ENCODE data around the gene ZNF106. TPM values are rescaled to one million over a fixed set of nuclear protein-coding genes. Genes with fewer than 3 reads are reported as not detected.

The ZNF106 gene
- 58.9 TPM for total RNA-seq

DNA sequence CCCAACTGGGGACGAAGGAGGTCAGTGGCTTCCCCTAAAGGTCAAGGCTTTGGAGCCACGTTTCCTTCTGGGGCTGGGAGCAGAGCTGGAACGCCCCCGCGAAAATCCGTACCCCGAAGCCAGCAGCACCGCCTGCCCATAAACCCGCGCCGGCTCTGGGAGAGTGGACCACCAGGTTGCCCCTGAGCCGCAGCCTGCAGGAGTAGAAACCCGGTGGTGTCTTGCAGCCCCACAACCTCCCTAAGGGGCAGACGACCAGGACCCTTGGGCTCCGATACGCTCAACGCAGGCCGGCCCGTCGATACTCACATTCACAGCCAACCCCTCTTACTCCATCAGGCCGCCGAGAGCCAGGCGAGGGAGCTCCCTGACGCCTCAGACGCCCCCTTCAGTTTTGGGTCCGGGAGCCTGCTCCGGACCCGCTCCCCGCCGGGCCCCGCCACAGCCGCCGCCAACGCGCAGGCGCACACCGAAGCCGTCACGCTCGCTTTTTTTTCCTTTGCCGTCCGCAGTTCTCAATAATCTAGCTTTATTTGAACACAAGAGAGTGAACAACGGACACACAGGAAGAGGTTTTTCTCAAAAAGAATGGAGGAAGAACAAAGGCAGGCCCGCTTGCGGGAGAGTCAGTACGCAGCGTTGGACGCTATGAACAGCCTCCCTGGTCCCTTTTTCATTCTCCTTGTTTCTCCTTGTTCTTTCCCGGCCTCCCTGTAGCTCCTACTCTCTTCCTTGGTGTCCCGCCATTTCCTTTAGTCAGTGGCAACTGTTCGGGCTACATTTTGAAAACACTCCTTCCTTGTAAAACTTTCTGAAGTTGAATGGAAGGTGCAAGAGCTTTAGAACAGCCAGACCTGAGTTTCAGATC, at the start of gene ZNF106:
Gene ZNF106, minus strand, starts transcription at position 471 of the 868 bp plus-strand sequence. CDS start 18,852 bp downstream, outside the sequence.
- peak; percentile 89 for DNase-seq (ENCODE audit: low spot score)

DNA sequence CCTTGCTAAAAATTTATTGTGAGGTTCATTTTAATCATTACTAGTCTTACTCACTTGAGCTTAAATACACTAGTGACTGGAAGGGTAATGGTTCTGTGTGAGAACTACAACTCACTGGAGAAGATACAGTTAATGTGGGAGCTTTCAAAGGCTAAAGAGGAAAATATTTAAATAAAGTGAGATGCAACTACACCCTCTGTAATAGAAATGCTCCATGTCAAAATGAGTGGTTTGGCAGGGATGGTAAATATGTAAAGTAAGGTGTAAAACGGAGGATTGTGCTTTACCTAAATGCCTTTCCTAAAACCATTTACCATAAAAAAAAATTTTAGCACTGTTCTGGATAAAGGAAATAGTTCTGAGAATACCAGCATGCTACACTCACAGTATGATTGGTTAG, 42.3 kb upstream of the ZNF106 start:
- no peak for DNase-seq (ENCODE audit: low spot score)

DNA sequence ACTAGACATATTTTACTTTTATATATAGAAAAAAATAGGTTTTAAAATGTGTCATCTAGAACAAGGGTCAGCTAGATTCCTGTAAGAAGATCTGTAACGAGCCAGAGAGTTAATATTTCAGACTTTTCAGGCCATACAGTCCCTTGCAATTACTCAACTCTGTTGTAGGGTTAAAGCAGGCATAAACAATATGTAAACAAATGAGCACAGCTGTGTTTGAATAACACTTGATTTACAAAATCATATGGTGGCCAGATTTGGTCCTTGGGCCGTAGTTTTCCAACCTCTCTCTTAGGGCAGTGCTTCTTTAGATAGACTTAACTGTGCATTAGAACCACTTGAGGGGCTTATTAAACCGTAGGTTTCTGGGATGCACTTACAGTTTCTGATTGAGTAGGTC, 38.0 kb upstream of the ZNF106 start:
- no peak for DNase-seq (ENCODE audit: low spot score)

DNA sequence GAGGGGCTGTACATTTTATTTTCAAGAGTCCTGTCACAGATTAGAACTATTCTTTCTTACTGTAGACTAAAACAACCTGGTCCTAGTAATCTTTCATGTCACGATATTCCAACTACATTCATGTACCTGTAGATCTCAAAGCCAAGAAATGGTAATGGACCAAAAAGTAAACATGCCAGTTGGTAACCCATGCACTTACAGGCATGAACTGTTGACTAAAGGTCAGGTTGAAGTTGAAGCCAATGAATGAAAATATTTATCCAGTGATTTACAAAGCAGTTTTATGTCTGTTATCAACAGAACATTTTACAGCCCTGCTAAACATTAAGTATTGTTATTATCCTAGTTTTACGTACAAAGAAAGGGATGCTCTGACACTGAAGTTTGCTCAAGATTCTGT, 32.4 kb upstream of the ZNF106 start:
- no peak for DNase-seq (ENCODE audit: low spot score)

DNA sequence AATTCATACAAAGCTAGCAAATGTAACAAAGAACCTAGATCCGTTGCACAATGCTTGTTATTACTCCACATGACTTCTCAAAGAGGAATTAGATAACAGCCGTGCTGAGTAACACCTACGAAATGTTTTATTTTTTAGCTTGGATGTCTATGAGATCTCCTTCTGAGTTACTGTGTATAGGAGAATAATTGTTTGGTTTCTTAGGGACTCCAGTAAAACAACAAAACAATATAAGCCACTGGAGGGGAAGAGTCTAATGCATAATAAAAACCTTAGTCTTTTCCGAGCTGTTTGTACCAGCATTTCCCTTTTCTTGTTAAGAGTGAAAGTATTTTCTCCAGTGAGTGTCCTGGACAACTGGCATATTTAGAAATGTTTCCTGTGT, 20.1 kb upstream of the ZNF106 start:
- DNase-seq (ENCODE audit: low spot score), result no peak

DNA sequence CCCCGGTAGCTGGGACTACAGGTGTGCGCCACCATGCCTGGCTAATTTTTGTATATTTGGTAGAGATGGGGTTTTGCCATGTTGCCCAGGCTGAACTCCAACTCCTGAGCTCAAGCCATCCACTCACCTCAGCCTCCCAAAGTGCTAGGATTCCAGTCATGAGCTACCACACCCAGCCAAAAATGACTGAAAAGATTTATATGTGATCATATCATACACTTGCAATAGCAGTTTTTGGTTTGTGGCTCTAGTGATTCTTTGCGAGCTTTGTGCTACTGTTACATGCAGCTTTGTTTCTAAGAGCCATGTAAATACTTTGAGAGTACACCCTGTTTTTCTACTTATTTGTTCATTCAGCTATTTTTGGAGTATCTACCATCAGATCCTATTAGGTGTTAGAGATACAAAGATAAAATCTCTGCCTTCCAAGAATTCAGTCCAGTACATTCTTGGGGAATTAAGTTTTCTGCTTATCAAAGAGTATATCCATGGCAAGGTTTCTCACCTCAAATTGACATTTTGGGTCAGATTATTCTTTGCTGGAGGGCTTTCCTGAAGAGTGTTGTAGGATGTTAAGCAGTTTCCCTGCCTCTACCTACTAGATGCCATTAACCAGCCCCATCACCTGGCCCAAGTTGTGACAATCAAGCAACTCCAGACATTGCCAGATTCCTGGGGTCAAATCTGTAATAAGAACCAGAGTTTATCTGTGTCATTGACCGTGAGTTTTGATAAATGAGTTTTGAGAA, 19.5 kb upstream of the ZNF106 start:
- DNase-seq (ENCODE audit: low spot score), result no peak

DNA sequence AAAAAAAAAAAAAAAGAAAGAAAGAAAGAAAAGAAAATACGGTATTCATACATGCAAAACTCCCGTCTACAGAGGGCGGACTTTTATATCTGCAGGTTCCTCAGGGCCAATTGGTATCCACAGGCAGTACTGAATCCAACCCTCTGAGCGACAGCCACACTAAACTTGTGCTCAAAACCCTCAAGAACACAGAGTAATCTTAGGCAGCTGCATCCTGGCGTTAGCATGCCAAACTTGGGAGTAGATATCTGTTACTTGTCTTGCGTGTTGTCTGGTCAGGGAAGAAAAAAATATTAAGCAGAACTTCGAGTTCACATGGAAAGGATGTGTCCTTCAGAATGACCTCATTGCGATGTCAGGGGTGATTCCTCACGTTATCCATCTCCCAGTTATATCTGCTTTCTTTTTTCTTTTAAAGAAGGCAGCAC, 17.3 kb upstream of the ZNF106 start:
- no peak for DNase-seq (ENCODE audit: low spot score)

DNA sequence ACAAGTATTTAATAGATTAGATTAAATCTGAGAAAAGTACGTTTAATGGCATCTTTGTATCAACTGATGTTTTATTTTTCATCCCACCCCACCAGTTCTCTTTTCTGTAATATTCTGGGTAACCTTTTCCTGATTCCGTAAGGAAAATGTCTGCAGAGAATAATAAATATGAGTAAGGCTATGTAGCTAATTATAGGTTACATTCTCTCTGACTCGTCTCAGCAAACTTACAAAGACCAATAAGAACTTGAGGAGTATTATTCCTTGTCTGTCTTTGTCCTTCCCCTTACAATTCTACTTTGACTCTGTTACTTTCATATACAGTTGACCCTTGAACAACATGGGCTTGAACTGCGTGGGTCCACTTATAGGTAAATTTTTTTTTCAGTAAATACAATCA, 16.6 kb upstream of the ZNF106 start:
- DNase-seq (ENCODE audit: low spot score), result no peak

DNA sequence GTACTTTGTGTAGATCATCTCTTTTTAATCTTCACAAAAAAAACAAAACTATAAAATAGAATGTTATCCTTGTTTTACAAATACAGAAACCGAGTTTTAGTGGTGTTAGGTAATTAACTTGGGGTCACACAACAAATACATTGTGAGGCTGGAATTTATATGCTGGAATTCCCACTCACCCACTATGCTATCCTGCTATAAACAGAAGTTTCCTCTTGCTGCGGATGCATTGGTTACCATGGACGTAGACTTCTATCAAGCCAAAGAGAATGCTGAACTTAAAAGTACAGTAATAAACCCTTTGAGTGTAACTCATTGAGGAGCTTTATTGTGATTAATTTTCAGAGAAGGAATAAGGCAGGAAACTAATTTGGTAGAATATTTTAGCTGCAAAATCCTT, 13.7 kb upstream of the ZNF106 start:
- DNase-seq (ENCODE audit: low spot score), result no peak

DNA sequence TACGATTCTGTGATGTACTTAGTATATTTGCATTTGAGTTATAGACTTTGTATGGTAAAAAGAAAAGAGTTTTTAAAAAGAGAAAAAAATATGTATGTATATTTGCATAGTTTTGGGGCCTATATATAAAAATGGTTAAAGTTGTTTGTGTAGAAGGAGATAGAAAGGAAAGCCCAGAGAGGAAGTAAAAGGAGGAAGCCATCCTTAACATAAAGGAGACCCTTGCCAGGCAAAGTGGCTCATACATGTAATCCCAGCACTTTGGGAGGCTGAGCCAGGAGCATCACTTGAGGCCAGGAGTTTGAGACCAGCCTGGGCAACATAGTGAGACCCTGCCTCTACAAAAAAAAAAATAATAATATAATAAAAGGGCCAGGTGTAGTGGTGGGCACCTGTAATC, 12.9 kb upstream of the ZNF106 start:
- no peak for DNase-seq (ENCODE audit: low spot score)

DNA sequence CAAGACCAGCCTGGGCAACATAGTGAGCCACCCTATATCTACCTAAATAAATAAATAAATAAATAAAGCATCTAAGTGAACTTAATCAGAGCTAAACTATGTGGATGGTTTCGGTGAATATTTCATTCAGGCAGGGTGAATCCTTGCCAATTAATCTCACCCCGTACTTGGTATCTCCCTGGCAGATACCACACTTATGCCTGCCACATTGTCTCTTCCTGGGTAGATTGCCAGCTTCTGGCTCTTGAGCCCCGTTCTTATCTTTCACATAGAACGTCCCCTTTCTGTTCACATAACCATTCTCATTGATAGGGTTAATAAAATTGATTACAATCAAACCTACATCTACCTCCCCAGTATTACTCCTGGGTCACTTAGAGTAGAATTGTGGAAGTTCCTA, 11.5 kb upstream of the ZNF106 start:
- DNase-seq (ENCODE audit: low spot score), result no peak

DNA sequence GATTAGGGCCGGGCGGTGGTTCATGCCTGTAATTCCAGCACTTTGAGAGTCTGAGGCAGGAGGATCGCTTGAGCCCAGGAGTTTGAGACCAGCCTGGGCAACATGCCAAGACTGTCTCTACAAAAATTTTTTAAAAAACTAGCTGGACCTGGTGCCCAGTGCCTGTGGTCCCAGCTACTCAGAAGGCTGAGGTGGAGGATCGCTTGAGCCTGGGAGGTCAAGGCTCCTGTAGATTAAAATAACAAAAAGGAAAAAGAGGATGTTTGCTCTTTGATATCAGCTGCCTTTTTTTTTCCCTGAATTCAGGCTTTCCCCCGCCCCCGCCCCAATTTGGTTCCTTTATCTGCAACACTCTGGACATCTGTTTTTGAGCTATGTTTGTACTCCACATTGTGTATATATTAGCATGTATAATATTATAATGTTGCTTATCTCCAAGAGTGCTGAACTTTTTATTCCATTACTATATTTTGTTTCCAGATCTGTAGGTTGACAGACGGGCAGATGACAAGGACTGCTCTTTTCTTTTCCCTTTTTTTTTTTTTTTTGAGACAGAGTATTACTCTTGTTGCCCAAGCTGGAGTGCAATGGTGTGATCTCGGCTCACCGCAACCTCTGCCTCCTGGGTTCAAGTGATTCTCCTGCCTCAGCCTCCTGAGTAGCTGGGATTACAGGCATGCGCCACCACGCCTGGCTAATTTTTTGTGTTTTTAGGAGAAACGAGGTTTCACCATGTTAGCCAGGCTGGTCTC, 9.1 kb upstream of the ZNF106 start:
- DNase-seq (ENCODE audit: low spot score), result no peak

DNA sequence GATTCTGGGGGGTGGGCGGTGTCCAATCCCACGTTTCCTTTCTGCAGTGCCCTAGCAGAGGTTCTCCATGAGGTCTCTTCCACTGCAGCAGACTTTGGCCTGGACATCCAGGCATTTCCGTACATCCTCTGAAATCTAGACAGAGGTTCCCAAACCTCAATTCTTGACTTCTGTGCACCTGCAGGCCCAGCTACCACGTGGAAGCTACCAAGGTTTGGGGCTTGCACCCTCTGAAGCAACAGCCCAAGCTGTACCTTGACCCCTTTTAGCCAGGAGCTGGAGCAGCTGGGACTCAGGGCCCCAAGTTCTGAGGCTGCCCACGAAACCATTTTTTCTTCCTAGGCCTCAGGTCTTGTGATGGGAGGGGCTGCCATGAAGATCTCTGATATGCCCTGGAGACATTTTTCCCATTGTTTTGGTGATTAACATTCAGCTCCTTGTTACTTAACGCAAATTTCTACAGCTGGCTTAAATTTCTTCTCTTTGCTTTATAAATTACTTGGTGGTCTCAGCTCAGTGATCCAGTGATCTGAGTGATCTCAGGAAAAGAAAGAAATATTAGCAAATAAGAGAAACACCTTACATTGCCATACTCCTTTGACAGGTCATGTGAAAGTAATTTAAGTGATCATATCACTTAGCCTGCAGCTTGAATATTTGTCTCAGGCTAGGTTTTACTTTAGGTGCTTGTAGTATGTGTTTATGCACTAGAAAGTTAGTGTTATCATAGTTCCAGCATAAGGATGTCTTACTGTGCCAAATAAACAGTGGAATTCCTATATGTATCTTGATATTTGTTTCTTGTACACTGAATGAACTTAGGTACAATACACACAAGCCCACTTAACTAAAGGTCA, 7.5 kb upstream of the ZNF106 start:
- no peak for DNase-seq (ENCODE audit: low spot score)

DNA sequence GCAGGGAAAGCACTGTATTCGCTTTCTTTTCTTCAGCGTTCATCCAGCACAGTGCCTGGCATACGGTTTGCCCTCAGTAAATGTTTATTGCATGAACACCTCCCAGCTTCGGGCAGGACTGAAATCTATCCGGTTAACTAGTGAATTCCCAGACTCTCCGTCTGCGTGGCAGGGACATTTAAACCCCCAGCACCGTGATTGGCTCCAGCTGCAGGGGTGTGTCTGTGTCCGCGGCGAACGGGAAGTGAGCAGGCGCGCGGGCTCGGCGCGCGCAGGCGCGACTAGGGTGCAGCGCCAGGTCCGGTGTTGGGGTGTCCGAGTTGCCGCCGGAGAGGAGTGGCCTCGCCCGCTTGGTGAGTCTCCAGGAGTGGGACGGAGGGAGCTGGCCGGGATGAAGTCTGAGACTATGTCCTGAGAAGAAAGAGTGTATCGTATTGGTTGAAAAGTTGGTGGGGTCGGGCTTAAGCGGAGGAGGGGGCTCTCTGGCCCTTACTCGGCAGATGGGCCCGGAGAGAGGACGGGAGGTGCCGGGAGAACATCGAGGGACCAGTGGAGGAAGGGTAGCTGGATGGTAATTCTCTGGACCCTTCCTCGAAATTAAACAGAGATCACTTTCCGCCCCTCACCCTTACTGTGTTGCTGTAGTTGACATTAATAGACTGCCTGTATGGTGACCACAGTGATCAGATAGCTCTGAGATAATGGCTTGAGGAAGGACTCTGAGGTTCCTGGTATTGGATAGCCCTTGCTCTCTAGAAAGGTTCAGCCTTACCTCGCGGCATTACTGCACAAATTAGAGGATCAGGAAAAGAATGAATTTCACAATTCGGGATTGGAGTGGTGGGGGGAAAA, 4.6 kb upstream of the ZNF106 start, which contains the start of gene SNAP23:
Gene SNAP23, plus strand, starts transcription at position 274 of the 852 bp plus-strand sequence. CDS start 16,213 bp downstream, outside the sequence.
- peak; percentile 94 for DNase-seq (ENCODE audit: low spot score)

DNA sequence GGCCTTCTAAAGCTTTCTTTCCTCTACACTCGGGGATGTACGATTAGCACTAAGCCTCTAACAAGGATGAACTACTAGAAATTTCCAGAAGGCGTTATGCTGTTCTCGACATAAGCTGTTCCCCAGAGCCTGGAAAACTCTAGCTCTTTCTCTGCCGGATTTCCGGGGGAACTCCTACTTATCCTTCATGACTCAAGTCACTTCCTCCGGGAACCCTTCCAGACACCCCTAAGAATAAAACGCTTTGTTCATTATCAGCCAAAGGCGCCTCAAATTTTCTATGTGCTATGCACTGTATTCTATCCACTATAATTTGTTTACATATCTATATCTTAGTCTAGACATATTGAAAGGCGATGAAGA, 4.0 kb upstream of the ZNF106 start:
- DNase-seq (ENCODE audit: low spot score), result peak; percentile 53

DNA sequence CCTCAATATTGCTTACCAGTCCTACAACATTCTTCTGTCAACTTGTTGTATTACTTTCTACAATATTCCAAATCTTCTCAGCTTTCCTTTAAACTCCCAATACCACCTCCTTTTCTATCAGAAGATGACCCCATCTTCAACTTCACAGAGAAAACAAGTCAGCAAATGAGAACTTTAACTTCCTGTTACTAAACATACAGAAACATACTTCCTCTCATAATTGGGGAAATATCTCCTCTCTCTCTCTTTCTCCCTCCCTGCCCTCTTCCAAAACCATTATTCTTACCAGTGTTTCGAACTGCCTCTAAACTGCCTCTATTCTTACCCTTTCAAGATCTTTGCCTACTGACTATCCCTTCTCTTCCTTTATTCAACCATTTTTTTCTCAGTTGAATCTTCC, 2.7 kb upstream of the ZNF106 start:
- no peak for DNase-seq (ENCODE audit: low spot score)

DNA sequence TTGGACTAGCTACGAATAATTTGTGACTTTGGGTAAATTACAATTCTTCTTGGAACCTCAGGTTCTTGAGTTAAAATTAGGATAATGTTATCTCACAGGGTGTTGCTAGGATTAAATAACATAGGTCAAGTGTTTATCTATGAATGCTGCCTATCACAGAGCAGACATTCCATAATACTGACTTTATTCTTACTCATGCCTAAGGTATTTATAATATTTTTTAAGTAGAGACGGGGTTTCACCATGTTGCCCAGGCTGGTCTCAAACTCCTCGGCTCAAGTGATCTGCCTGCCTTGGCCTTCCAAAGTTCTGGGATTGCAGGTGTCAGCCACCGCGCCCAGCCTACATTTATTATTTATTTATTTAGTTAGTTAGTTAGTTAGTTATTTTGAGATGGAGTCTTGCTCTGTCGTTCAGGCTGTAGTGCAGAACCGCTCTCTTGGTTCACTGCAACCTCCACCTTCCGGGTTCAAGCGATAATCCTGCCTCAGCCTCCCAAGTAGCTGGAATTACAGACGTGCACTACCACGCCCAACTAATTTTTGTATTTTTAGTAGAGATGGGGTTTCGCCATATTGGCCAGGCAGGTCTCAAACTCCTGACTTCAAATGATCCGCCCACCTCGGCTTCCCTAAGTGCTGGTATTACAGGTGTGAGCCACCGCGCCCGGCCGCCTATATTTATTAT, 741 bp upstream of the ZNF106 start:
- DNase-seq (ENCODE audit: low spot score), result no peak

DNA sequence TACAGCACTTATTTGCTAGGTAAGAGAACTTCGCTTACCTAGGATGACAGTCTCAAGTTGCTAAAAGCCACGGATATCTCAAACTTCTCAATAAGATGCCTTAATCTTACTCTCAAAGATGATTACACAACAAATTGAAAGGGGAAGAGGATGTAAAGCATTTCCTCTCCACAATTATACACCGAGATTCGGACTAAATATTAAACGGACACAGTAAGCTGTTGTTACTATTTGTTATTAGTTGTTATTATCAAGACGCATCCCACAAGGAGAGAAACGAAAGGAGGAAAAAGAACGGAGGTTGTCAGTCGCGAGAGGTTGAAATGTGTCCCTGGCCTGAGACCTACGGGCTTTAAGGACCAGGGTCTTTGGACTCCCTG, 660 bp downstream of the ZNF106 start:
- DNase-seq (ENCODE audit: low spot score), result no peak

DNA sequence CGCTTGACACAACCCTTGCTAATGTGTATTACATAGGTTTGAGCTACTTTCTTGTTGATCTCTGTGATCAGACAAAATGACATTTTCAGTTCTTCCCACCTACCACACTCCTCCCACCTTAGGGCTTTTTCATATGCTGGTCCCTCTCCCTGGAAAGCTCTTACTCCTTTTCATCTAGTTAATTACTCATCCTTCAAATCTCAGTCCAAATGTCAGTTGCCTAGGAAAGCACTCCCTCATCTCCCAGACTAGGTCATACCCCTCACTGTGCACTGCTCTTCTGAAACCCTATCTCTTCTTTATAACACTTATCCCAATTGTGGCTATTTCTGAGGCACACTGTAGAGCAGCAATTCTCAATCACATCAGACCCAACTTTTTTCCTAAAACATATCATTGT, 7.3 kb downstream of the ZNF106 start:
- DNase-seq (ENCODE audit: low spot score), result no peak

DNA sequence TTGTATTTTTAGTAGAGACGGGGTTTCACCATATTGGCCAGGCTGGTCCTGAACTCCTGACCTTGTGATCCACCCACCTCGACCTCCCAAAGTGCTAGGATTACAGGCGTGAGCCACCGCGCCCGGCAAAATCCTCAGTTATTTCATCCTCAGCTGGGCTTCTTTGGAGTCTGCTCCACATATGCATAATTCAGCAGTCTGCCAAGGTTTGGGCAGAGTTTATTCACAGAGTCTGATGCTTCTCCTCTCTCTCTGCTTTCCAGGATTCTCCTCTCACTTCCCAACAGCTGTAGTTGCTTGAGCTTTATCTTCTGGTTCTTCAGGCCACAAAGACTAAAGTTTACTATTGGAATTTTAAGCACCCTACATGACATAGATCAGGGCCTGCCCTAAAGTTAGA, 8.2 kb downstream of the ZNF106 start:
- DNase-seq (ENCODE audit: low spot score), result no peak
